Naive thymus-derived CD4-positive, alpha-beta T cell (primary cell): ENCODE data around the gene LIMA1. TPM values are rescaled to one million over a fixed set of nuclear protein-coding genes. Genes with fewer than 3 reads are reported as not detected.

Experiments used
- ATAC-seq: fragments of 150-1000 bp; cut with Tn5 transposase; 2 replicates; pipeline ENCODE4 v1.10.0; 2021; ENCODE audit warnings: mild to moderate bottlenecking, moderate library complexity
- CTCF ChIA-PET: fragments of 350-600 bp; sonication (Branson Sonifier 250); formaldehyde crosslinking; loops from one replicate; lab custom pipeline; 2021; ENCODE audit warnings: antibody characterized with exemption; lab: Charles Lee
- POLR2A ChIA-PET: fragments of 350-600 bp; sonication (Branson Sonifier 250); formaldehyde crosslinking; loops from one replicate; lab custom pipeline; 2021; ENCODE audit warnings: antibody characterized with exemption, inconsistent platforms; lab: Charles Lee
- DNase-seq, 9 donors: peaks; one replicate each; pipeline versions ENCODE4 v3.0.0 to v3.0.0-alpha.2; 2020 to 2022; ENCODE audit warnings: mixed read lengths in 1 of 9
- H3K27ac ChIP-seq: one replicate; pipeline ENCODE4 v1.7.0; 2013; ENCODE audit warnings: mild to moderate bottlenecking, low read depth, low read length, moderate library complexity
- H3K27me3 ChIP-seq, 2 donors: one replicate each; pipeline ENCODE4 v1.7.0; 2013; ENCODE audit warnings: low read length in 2 of 2, mild to moderate bottlenecking in 2 of 2, moderate library complexity in 2 of 2; ENCODE audit not compliant: control insufficient read depth in 2 of 2, insufficient read depth in 2 of 2
- H3K36me3 ChIP-seq, 3 experiments: 1 replicate in 2 of 3; 2 replicates in 1 of 3; pipeline ENCODE4 v1.7.0; 2013; ENCODE audit warnings: low read length in 3 of 3, mild to moderate bottlenecking in 3 of 3, moderate library complexity in 1 of 3; ENCODE audit not compliant: insufficient read depth in 3 of 3, control insufficient read depth in 2 of 3
- H3K4me1 ChIP-seq, 2 donors: one replicate each; pipeline ENCODE4 v1.7.0; 2013; ENCODE audit warnings: low read length in 2 of 2, mild to moderate bottlenecking in 2 of 2, moderate library complexity in 1 of 2; ENCODE audit not compliant: control insufficient read depth in 2 of 2, insufficient read depth in 2 of 2
- H3K4me3 ChIP-seq: 2 replicates; pipeline ENCODE4 v1.7.0; 2013; ENCODE audit warnings: mild to moderate bottlenecking, low read length
- H3K9me3 ChIP-seq, 3 experiments: 1 replicate in 2 of 3; 2 replicates in 1 of 3; pipeline ENCODE4 v1.7.0; 2013; ENCODE audit warnings: low read length in 3 of 3; ENCODE audit not compliant: control insufficient read depth in 2 of 3
- H3K27ac Mint-ChIP-seq, 9 donors: one replicate each; pipeline ENCODE4 v1.8.0; 2020 to 2022; ENCODE audit warnings: mixed read lengths in 9 of 9, mild to moderate bottlenecking in 8 of 9, moderate library complexity in 5 of 9, inconsistent platforms in 2 of 9
- H3K27me3 Mint-ChIP-seq, 5 donors: one replicate each; pipeline ENCODE4 v1.8.0; 2021 to 2022; ENCODE audit warnings: mixed read lengths in 5 of 5, mild to moderate bottlenecking in 1 of 5
- H3K36me3 Mint-ChIP-seq, 5 donors: one replicate each; pipeline ENCODE4 v1.8.0; 2020 to 2022; ENCODE audit warnings: mixed read lengths in 5 of 5, mild to moderate bottlenecking in 3 of 5, inconsistent platforms in 1 of 5
- H3K4me1 Mint-ChIP-seq, 7 donors: one replicate each; pipeline ENCODE4 v1.8.0; 2020 to 2022; ENCODE audit warnings: mixed read lengths in 7 of 7, mild to moderate bottlenecking in 3 of 7, inconsistent platforms in 1 of 7
- H3K4me3 Mint-ChIP-seq, 10 donors: one replicate each; pipeline ENCODE4 v1.8.0; 2020 to 2022; ENCODE audit warnings: mild to moderate bottlenecking in 10 of 10, mixed read lengths in 10 of 10, moderate library complexity in 6 of 10, inconsistent platforms in 2 of 10
- H3K9me3 Mint-ChIP-seq, 11 donors: one replicate each; pipeline ENCODE4 v1.8.0; 2020 to 2022; ENCODE audit warnings: mixed read lengths in 11 of 11, mild to moderate bottlenecking in 4 of 11, inconsistent platforms in 1 of 11, moderate library complexity in 1 of 11
- intact Hi-C, 2 donors: fragments of 100-400 bp; cut with micrococcal nuclease; formaldehyde crosslinking; loops; one replicate each; pipeline ENCODE4 v1.15.1; 2023
- polyA plus RNA-seq, 2 donors: library from polyadenylated mRNA; unstranded; fragments of 300-500 nt; fragmentation: Illumina TruSeq; gene quantifications; one replicate each; pipeline ENCODE4 v1.2.3, GENCODE V29; 2021
- total RNA-seq, 6 experiments: library from RNA in 5 of 6; stranded (reverse) in 5 of 6; gene quantifications; 1 replicate in 5 of 6; 2 replicates in 1 of 6; pipeline ENCODE4 v1.2.3 and lab custom pipeline; 2021 to 2026

LIMA1 gene
- total and polyA plus RNA-seq, 7 experiments from 2014 or later: 5.4 to 33.6 (median 11.2) TPM

GRCh38 chr12:50203691-50204090, 79.6 kb downstream of the LIMA1 start:
- CTCF ChIA-PET: no interaction called here
- Histone ChIP-seq H3K27ac (no peak overlapping the region), H3K27me3 (no peaks in the 10 kb centered on the region), H3K9me3 (no peaks in the 10 kb centered on the region), H3K36me3 (peaks cover 12 to 49% (median 24%) of the 10 kb centered on the region in 3 experiments), H3K4me3 (no peak overlapping the region), H3K4me1 (no peaks in the 10 kb centered on the region)
- ATAC-seq (no peak), DNase-seq (no peak)
- H3K4me1 Mint-ChIP-seq: peaks cover 0 to 5% (median 0%) of the 10 kb centered on the region in 7 donors
- POLR2A ChIA-PET: no interaction called here
- intact Hi-C loops: no loop called here
- no peak overlapping the region for H3K4me3 Mint-ChIP-seq
- H3K36me3 Mint-ChIP-seq: peaks cover 0 to 45% (median 27%) of the 10 kb centered on the region in 5 donors
- H3K27ac Mint-ChIP-seq: no peak overlapping the region
- no peaks in the 10 kb centered on the region for H3K9me3 Mint-ChIP-seq
- no peaks in the 10 kb centered on the region for H3K27me3 Mint-ChIP-seq

- no peak overlapping the region for H3K27ac ChIP-seq
- no peaks in the 10 kb centered on the region for H3K9me3 ChIP-seq
- ATAC-seq: no peak
- no peaks in the 10 kb centered on the region for H3K4me1 ChIP-seq
- Mint-ChIP-seq H3K4me1 (peaks cover 0 to 5% (median 0%) of the 10 kb centered on the region in 7 donors), H3K36me3 (peaks cover 0 to 48% (median 30%) of the 10 kb centered on the region in 5 donors), H3K9me3 (no peaks in the 10 kb centered on the region), H3K27ac (no peak overlapping the region), H3K27me3 (no peaks in the 10 kb centered on the region), H3K4me3 (no peak overlapping the region)
- intact Hi-C loops: no loop called here
- H3K36me3 ChIP-seq: peaks cover 12 to 63% (median 24%) of the 10 kb centered on the region in 3 experiments
- no peak for DNase-seq
- POLR2A ChIA-PET: no interaction called here
- CTCF ChIA-PET: interaction anchor here (0.6 kb wide), 1 partner anchor 26 kb away, joined by 3 read pairs; no protein-coding TSS in a partner anchor
- H3K4me3 ChIP-seq: no peak overlapping the region
- H3K27me3 ChIP-seq: no peaks in the 10 kb centered on the region
These were observed 81.3 kb downstream of the LIMA1 start for GRCh38 chr12:50201987-50202521.

GRCh38 chr12:50200552-50201273, 82.6 kb downstream of the LIMA1 start:
- H3K4me1 ChIP-seq: no peaks in the 10 kb centered on the region
- H3K27me3 ChIP-seq: no peaks in the 10 kb centered on the region
- H3K27ac ChIP-seq: no peak overlapping the region
- H3K27ac Mint-ChIP-seq: no peak overlapping the region
- no peaks in the 10 kb centered on the region for H3K9me3 ChIP-seq
- peaks cover 0 to 53% (median 32%) of the 10 kb centered on the region in 5 donors for H3K36me3 Mint-ChIP-seq
- no peak for DNase-seq
- no peak for ATAC-seq
- POLR2A ChIA-PET: interaction anchor here (0.6 to 1.6 kb wide), 2 partner anchors 9 to 21 kb away, joined by 3 to 11 read pairs; no protein-coding TSS in a partner anchor
- no peaks in the 10 kb centered on the region for H3K9me3 Mint-ChIP-seq
- intact Hi-C loops: no loop called here
- peaks cover 12 to 66% (median 23%) of the 10 kb centered on the region in 3 experiments for H3K36me3 ChIP-seq
- peaks cover 0 to 5% (median 0%) of the 10 kb centered on the region in 7 donors for H3K4me1 Mint-ChIP-seq
- H3K4me3 Mint-ChIP-seq: no peak overlapping the region
- no peak overlapping the region for H3K4me3 ChIP-seq
- H3K27me3 Mint-ChIP-seq: no peaks in the 10 kb centered on the region
- CTCF ChIA-PET: no interaction called here

- POLR2A ChIA-PET: interaction anchor here (0.6 kb wide), 1 partner anchor 24 kb away, joined by 3 read pairs; no protein-coding TSS in a partner anchor
- intact Hi-C loops: no loop called here
- Histone ChIP-seq H3K36me3 (peaks cover 7 to 54% (median 8%) of the 10 kb centered on the region in 3 experiments), H3K9me3 (no peaks in the 10 kb centered on the region), H3K4me1 (no peaks in the 10 kb centered on the region), H3K27me3 (no peaks in the 10 kb centered on the region), H3K27ac (no peak overlapping the region), H3K4me3 (no peak overlapping the region)
- Mint-ChIP-seq H3K27ac (no peak overlapping the region), H3K4me3 (no peak overlapping the region), H3K4me1 (peaks cover 0 to 3% (median 0%) of the 10 kb centered on the region in 7 donors), H3K27me3 (no peaks in the 10 kb centered on the region), H3K36me3 (peaks cover 0 to 39% (median 28%) of the 10 kb centered on the region in 5 donors), H3K9me3 (no peaks in the 10 kb centered on the region)
- ATAC-seq: no peak
- CTCF ChIA-PET: no interaction called here
- DNase-seq: no peak
These were observed 84.5 kb downstream of the LIMA1 start for GRCh38 chr12:50198829-50199228.

- Mint-ChIP-seq H3K4me3 (no peak overlapping the region), H3K27me3 (no peaks in the 10 kb centered on the region), H3K9me3 (no peaks in the 10 kb centered on the region), H3K4me1 (peaks cover 0 to 3% (median 0%) of the 10 kb centered on the region in 7 donors), H3K36me3 (peaks cover 0 to 37% (median 27%) of the 10 kb centered on the region in 5 donors), H3K27ac (peak overlapping the region in 1 of 9 donors; percentile 36)
- Histone ChIP-seq H3K4me3 (no peak overlapping the region), H3K9me3 (no peaks in the 10 kb centered on the region), H3K27ac (no peak overlapping the region), H3K27me3 (no peaks in the 10 kb centered on the region), H3K4me1 (no peaks in the 10 kb centered on the region), H3K36me3 (peaks cover 4 to 56% (median 5%) of the 10 kb centered on the region in 3 experiments)
- intact Hi-C loops: no loop called here
- no peak for ATAC-seq
- POLR2A ChIA-PET: interaction anchor here (0.6 kb wide), 1 partner anchor 30 kb away, joined by 3 read pairs; no protein-coding TSS in a partner anchor
- CTCF ChIA-PET: no interaction called here
- no peak for DNase-seq
These were observed 86.0 kb downstream of the LIMA1 start for GRCh38 chr12:50197297-50197727.

GRCh38 chr12:50196537-50196936, 86.8 kb downstream of the LIMA1 start:
- Mint-ChIP-seq H3K4me1 (peaks cover 0 to 3% (median 0%) of the 10 kb centered on the region in 7 donors), H3K27ac (peak overlapping the region in 1 of 9 donors; percentile 73), H3K27me3 (no peaks in the 10 kb centered on the region), H3K9me3 (no peaks in the 10 kb centered on the region), H3K36me3 (peaks cover 0 to 39% (median 28%) of the 10 kb centered on the region in 5 donors), H3K4me3 (no peak overlapping the region)
- Histone ChIP-seq H3K4me1 (no peaks in the 10 kb centered on the region), H3K27me3 (no peaks in the 10 kb centered on the region), H3K27ac (no peak overlapping the region), H3K36me3 (peaks cover 3 to 54% (median 4%) of the 10 kb centered on the region in 3 experiments), H3K4me3 (no peak overlapping the region), H3K9me3 (no peaks in the 10 kb centered on the region)
- ATAC-seq (no peak), DNase-seq (no peak)
- intact Hi-C loops: no loop called here
- POLR2A ChIA-PET: interaction anchor here (0.6 kb wide), 1 partner anchor 24 kb away, joined by 4 read pairs; no protein-coding TSS in a partner anchor
- CTCF ChIA-PET: no interaction called here
